ENCODE measurements around the gene CSE1L.
A peak's percentile ranks its signal among the peaks of the same experiment; 100 is the strongest.
"Not testable (repeated sequence)": the region's sequence is repeated elsewhere in the genome, so short reads cannot be mapped to it uniquely, and the experiment has no call there.

Gene CSE1L

DNA sequence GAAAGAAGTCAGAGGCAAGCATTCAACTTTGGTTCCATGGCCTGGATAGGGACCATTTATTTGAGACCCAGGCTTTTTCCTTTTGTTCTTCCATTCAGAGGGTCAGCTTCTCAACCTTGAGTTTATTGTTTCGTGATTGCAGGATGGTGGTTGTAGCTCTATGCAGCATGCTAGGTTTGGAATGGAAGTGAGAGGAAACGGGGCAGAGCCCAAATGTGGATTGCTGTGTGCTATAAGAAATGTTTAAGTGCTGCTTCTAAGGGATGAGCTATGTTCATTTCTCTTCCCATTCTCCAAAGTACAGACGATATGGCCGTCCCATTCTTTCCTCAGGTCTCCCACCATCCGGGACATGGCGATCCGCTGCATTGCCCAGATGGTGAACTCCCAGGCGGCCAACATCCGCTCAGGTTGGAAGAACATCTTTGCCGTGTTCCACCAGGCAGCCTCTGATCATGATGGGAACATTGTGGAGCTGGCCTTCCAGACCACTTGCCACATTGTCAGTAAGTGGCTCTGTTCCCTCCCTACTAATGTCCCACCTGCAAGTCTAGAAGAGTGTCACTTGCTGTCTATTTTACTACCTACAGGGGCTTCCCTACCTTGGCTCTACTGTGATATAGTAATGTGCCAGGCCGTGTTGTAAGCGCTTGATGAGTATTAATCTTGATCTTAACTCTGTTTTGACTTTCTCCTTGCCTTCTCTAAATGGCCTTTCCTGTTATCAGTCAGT lies 36.0 kb upstream of the CSE1L start:
- no peak overlapping the region for H3K4me3 ChIP-seq (ENCODE audit: low read depth, low read length)
- TF ChIP-seq MYC (IDR thresholded peaks at IDR 0.05; ENCODE audit: low read depth, low read length) (no peak), POLR2A (IDR thresholded peaks at IDR 0.05; ENCODE audit: extremely low read depth, insufficient read length) (no peak)
- TF ChIP-seq, protein P1, sequence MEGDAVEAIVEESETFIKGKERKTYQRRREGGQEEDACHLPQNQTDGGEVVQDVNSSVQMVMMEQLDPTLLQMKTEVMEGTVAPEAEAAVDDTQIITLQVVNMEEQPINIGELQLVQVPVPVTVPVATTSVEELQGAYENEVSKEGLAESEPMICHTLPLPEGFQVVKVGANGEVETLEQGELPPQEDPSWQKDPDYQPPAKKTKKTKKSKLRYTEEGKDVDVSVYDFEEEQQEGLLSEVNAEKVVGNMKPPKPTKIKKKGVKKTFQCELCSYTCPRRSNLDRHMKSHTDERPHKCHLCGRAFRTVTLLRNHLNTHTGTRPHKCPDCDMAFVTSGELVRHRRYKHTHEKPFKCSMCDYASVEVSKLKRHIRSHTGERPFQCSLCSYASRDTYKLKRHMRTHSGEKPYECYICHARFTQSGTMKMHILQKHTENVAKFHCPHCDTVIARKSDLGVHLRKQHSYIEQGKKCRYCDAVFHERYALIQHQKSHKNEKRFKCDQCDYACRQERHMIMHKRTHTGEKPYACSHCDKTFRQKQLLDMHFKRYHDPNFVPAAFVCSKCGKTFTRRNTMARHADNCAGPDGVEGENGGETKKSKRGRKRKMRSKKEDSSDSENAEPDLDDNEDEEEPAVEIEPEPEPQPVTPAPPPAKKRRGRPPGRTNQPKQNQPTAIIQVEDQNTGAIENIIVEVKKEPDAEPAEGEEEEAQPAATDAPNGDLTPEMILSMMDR (IDR thresholded peaks at IDR 0.05; ENCODE audit: low read depth, low read length), result no peak
- TF ChIP-seq, protein P2, sequence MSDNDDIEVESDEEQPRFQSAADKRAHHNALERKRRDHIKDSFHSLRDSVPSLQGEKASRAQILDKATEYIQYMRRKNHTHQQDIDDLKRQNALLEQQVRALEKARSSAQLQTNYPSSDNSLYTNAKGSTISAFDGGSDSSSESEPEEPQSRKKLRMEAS (IDR thresholded peaks at IDR 0.05; ENCODE audit: low read depth, low read length), result no peak
- no peak for DNase-seq (ENCODE audit: low read depth)

DNA sequence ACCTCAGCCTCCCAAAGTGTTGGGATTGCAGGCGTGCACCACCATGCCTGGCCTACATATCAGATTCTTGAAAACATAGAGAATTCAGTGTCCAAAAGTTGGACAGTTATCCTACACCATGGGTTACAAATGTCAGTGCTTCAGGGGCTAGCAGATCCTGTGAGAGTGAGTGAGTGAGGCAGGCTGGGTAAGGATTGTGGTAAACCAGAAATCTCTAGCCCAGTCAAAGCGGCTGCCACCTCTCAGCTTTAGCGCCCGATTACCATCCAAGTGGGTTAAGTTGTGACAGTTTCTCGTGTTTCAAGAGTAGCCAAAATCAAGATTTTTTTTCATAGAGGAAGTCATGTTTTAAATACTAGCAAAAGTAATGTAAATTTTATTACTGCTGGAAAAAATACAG lies 21.9 kb upstream of the CSE1L start:
- DNase-seq (ENCODE audit: low read depth), result no peak
- H3K4me3 ChIP-seq (ENCODE audit: low read depth, low read length), result no peak overlapping the region
- TF ChIP-seq MYC (IDR thresholded peaks at IDR 0.05; ENCODE audit: low read depth, low read length) (no peak), POLR2A (IDR thresholded peaks at IDR 0.05; ENCODE audit: extremely low read depth, insufficient read length) (no peak)
- TF ChIP-seq, protein P1 (IDR thresholded peaks at IDR 0.05; ENCODE audit: low read depth, low read length), result no peak
- TF ChIP-seq, protein P2 (IDR thresholded peaks at IDR 0.05; ENCODE audit: low read depth, low read length), result no peak

GRCh38 chr20:49028177-49028576 lies 17.9 kb upstream of the CSE1L start:
- H3K4me3 ChIP-seq (ENCODE audit: low read depth, low read length); DNase-seq (ENCODE audit: low read depth): not testable (repeated sequence)

DNA sequence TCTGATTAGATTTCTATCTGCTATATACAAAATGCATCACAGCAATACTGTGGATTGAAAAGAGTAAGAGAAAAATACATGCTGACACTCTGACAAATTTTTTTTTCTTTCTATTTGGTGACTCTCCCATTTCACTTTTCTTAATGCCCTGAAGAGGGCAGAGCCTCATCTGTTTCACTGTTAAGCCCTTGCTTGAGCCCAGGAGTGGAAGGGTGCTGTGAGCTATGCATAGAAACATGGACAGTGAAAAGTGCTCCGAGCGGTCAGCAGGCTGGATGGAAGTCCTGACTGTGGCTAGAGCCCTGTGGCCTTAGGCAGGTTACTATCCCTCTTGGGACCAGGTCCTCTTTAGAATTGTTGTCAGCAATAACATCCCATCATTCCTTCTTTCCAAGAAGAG lies 17.4 kb upstream of the CSE1L start:
- no peak overlapping the region for H3K4me3 ChIP-seq (ENCODE audit: low read depth, low read length)
- peak; percentile 55 for DNase-seq (ENCODE audit: low read depth)
- no peak for TF ChIP-seq MYC (IDR thresholded peaks at IDR 0.05; ENCODE audit: low read depth, low read length)
- TF ChIP-seq, protein P1 (IDR thresholded peaks at IDR 0.05; ENCODE audit: low read depth, low read length), result peak; percentile 43

GRCh38 chr20:49029203-49029602 lies 16.9 kb upstream of the CSE1L start:
- no peak overlapping the region for H3K4me3 ChIP-seq (ENCODE audit: low read depth, low read length)
- TF ChIP-seq, protein P2 (IDR thresholded peaks at IDR 0.05; ENCODE audit: low read depth, low read length), result no peak
- TF ChIP-seq MYC (IDR thresholded peaks at IDR 0.05; ENCODE audit: low read depth, low read length) (no peak), POLR2A (IDR thresholded peaks at IDR 0.05; ENCODE audit: extremely low read depth, insufficient read length) (no peak)
- TF ChIP-seq, protein P1 (IDR thresholded peaks at IDR 0.05; ENCODE audit: low read depth, low read length), result no peak
- no peak for DNase-seq (ENCODE audit: low read depth)

DNA sequence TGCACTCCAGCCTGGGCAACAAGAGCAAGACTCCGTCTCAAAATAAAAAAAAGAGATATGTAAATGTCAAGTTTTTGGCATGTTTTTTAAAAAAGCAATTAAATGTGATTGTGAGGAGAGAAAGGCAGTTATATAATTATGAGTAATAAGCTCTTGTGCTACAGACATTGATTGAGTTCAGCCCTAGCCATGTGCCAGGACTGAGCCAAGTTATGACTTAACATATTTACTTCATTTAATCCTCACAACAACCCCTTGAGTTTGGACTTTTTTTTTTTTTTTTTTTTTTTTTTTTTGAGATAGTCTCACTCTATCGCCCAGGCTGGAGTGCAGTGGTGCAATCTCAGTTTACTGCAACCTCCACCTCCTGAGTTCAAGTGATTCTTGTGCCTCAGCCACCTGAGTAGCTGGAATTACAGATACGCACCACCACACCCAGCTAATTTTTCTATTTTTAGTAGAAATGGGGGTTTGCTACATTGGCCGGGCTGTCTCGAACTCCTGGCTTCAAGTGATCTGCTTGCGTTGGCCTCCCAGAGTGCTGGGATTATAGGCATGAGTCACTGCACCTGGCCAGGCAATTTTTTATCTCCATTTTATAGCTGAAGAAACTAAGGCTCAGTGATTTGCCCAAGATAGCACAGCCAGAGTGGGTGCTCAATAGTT lies 15.0 kb upstream of the CSE1L start:
- no peak for TF ChIP-seq MYC (IDR thresholded peaks at IDR 0.05; ENCODE audit: low read depth, low read length)
- TF ChIP-seq, protein P2 (IDR thresholded peaks at IDR 0.05; ENCODE audit: low read depth, low read length), result no peak
- TF ChIP-seq POLR2A (IDR thresholded peaks at IDR 0.05; ENCODE audit: extremely low read depth, insufficient read length), result no peak
- TF ChIP-seq, protein P1 (IDR thresholded peaks at IDR 0.05; ENCODE audit: low read depth, low read length), result no peak
- H3K4me3 ChIP-seq (ENCODE audit: low read depth, low read length), result no peak overlapping the region
- DNase-seq (ENCODE audit: low read depth), result no peak

Measured in NB4 (cell line).